ENCODE results near the gene CHRNA7.

- no peak for TF ChIP-seq POLR2A (IDR thresholded peaks at IDR 0.05)
- TF ChIP-seq CTCF (IDR thresholded peaks at IDR 0.05) = no peak
Measured at GRCh38 chr15:32098033-32098432, 67.7 kb downstream of the CHRNA7 start.

All from uterus (tissue), 2 donors.